NB4 (cell line): Measurements from ENCODE around the gene ECSIT.

Experiments
- POLR2A ChIP-seq: IDR thresholded peaks from 2 replicates; pipeline ENCODE4 v1.6.1; 2011; ENCODE audit warnings: mild to moderate bottlenecking; ENCODE audit not compliant: insufficient read length; ENCODE audit errors: extremely low read depth
- TF ChIP-seq, protein P1 (sequence below): IDR thresholded peaks from 2 replicates; pipeline ENCODE4 v1.6.1; 2011; ENCODE audit warnings: low read depth, low read length

DNA sequence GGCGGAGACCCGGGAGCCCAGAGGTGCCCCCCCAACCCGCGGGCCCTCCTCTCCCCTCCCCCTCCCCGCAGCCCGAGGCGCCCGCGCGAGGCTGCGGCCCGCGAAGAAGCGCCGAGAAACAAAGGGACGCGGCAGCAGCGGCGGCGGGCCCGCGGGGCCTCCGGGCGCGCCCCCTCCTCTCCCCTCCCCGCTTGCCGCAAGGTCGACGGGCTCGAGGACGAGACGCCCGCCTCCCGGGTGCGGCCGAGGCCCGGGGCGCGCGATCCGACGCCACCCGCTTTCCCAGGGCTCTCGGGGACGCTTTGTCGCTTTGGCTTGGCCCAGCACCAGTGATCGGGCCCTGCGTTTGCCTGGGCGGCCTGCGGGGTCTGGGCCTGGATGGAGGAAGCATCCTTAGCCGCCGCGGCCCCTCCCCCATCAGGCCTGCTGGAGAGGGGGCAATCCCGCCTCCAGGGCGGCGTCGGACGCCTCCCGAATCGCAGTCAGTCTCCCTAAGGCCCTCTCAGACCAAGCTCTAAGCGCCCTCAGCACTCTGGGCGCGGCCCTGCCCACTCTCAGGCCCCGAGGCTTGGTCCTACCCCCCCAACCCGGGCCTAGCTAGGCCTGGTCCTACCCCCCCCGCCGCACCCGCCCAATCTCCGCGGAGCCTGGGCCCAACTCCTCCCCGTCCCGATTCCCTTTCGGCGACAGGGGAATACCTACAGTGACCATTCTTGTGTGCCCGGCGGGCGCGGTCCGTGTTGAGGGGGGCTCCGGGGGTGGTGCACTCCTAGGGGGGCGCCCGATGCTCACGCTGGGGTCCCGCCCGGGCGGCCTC is 48.8 kb downstream of the ECSIT start:
- TF ChIP-seq POLR2A = no peak
- TF ChIP-seq, protein P1, sequence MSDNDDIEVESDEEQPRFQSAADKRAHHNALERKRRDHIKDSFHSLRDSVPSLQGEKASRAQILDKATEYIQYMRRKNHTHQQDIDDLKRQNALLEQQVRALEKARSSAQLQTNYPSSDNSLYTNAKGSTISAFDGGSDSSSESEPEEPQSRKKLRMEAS = no peak
